ENCODE data around the gene ITGB5. TPM values are rescaled to one million over a fixed set of nuclear protein-coding genes. Genes with fewer than 3 reads are reported as not detected.

The ITGB5 gene
- total RNA-seq (2014; rRNA removed; shearing (Covaris generic)) (not detected in 2 replicates), total RNA-seq (2022) (not detected in 2 replicates), Bru-seq, nascent RNA (percentile 9 among the genes with signal in this experiment), BruChase-seq, experiment 1, labeled RNA remaining after a 6-hour chase (percentile 1 among the genes with signal in this experiment), BruChase-seq, experiment 2, labeled RNA remaining after a 2-hour chase (percentile 9 among the genes with signal in this experiment)
- long read RNA-seq, result 0 reads

GRCh38 chr3:124887177-124887931 is at the start of gene ITGB5:
ITGB5 (minus strand) TSS chr3:124887365; CDS start chr3:124887000, 365 bp downstream.
- no peaks in the 10 kb centered on the region for H3K4me1 ChIP-seq (ENCODE audit: insufficient read depth, low read length, poor library complexity, severe bottlenecking)
- no peak within 1 kb of the TSS for H3K27ac ChIP-seq (ENCODE audit: low read depth, low read length, poor library complexity, severe bottlenecking)
- H3K36me3 ChIP-seq (ENCODE audit: insufficient read depth, low read length), result no peaks in the 10 kb centered on the region
- ChIA-PET POLR2A (no interaction called here), CTCF (ENCODE audit: unreplicated experiment) (no interaction called here)
- no peak within 1 kb of the TSS for H2AFZ ChIP-seq (ENCODE audit: low read length)
- no peak for TF ChIP-seq CTCF (conservative IDR thresholded peaks at IDR 0.05; ENCODE audit: low read length)
- H4K20me1 ChIP-seq (ENCODE audit: insufficient read depth, low read length), result no peaks in the 10 kb centered on the region
- intact Hi-C loops (cut with micrococcal nuclease; ENCODE audit: unreplicated experiment), result no loop called here
- H3K9me3 ChIP-seq (ENCODE audit: low read length), result no peaks in the 10 kb centered on the region
- no peaks in the 10 kb centered on the region for H3K79me2 ChIP-seq (ENCODE audit: insufficient read depth, low read depth, low read length)
- BruUV-seq (replicated peaks), result no TSS peak
- DNase-seq (ENCODE audit: low spot score), result no peak
- no peak within 1 kb of the TSS for H3K4me3 ChIP-seq (ENCODE audit: low read depth, low read length, poor library complexity, severe bottlenecking)
- H3K4me2 ChIP-seq (ENCODE audit: low read length), result no peak within 1 kb of the TSS
- no peaks in the 10 kb centered on the region for H3K9me2 ChIP-seq (ENCODE audit: insufficient read depth, low read length)

GRCh38 chr3:124935794-124936542 is 48.8 kb upstream of the ITGB5 start:
- no peak overlapping the region for H3K4me3 ChIP-seq (ENCODE audit: low read depth, low read length, poor library complexity, severe bottlenecking)
- no peak for DNase-seq (ENCODE audit: low spot score)
- intact Hi-C loops (cut with micrococcal nuclease; ENCODE audit: unreplicated experiment), result no loop called here
- H3K9me3 ChIP-seq (ENCODE audit: low read length), result no peaks in the 10 kb centered on the region
- CTCF ChIA-PET (ENCODE audit: unreplicated experiment), result no interaction called here
- H3K27ac ChIP-seq (ENCODE audit: low read depth, low read length, poor library complexity, severe bottlenecking), result no peak overlapping the region
- TF ChIP-seq CTCF (conservative IDR thresholded peaks at IDR 0.05; ENCODE audit: low read length), result no peak
- H4K20me1 ChIP-seq (ENCODE audit: insufficient read depth, low read length), result no peaks in the 10 kb centered on the region
- no peaks in the 10 kb centered on the region for H3K36me3 ChIP-seq (ENCODE audit: insufficient read depth, low read length)
- no peak overlapping the region for H3K4me2 ChIP-seq (ENCODE audit: low read length)
- H3K79me2 ChIP-seq (ENCODE audit: insufficient read depth, low read depth, low read length), result no peaks in the 10 kb centered on the region
- H2AFZ ChIP-seq (ENCODE audit: low read length), result no peak overlapping the region
- H3K9me2 ChIP-seq (ENCODE audit: insufficient read depth, low read length), result no peaks in the 10 kb centered on the region
- H3K4me1 ChIP-seq (ENCODE audit: insufficient read depth, low read length, poor library complexity, severe bottlenecking), result no peaks in the 10 kb centered on the region
- BruUV-seq (replicated peaks), result no TSS peak
- POLR2A ChIA-PET, result interaction anchor here (0.6 kb wide), 1 partner anchor 716 kb away, joined by 3 read pairs; no protein-coding TSS in a partner anchor

DNA sequence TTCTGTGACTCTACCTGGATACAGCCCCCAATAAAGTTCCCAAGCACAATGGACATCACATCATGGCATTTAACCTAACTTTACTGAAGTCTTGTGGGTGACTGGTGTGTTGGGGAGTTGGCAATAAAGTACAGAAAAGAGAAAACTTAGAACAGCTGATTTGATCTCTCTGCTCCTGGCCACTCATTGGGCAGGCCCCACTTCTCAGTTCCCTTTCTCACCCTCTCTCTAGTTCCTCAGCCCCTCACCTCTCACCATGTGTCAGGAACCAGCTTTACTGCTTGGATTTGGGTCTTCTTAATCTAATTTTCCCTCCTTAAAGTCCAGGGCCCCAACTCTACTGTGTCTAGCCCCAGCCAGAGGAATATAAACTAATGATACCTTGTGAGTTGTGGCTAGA is 48.1 kb upstream of the ITGB5 start:
- CTCF ChIA-PET (ENCODE audit: unreplicated experiment), result no interaction called here
- Histone ChIP-seq H3K9me2 (ENCODE audit: insufficient read depth, low read length) (no peaks in the 10 kb centered on the region), H3K4me2 (ENCODE audit: low read length) (no peak overlapping the region), H3K79me2 (ENCODE audit: insufficient read depth, low read depth, low read length) (no peaks in the 10 kb centered on the region), H3K36me3 (ENCODE audit: insufficient read depth, low read length) (no peaks in the 10 kb centered on the region), H3K4me3 (ENCODE audit: low read depth, low read length, poor library complexity, severe bottlenecking) (no peak overlapping the region), H3K9me3 (ENCODE audit: low read length) (no peaks in the 10 kb centered on the region), H2AFZ (ENCODE audit: low read length) (no peak overlapping the region), H3K27ac (ENCODE audit: low read depth, low read length, poor library complexity, severe bottlenecking) (no peak overlapping the region), H4K20me1 (ENCODE audit: insufficient read depth, low read length) (no peaks in the 10 kb centered on the region), H3K4me1 (ENCODE audit: insufficient read depth, low read length, poor library complexity, severe bottlenecking) (no peaks in the 10 kb centered on the region)
- POLR2A ChIA-PET, result interaction anchor here (0.7 kb wide), 1 partner anchor 155 kb away, joined by 4 read pairs; no protein-coding TSS in a partner anchor
- no peak for TF ChIP-seq CTCF (conservative IDR thresholded peaks at IDR 0.05; ENCODE audit: low read length)
- TF ChIP-seq EZH2phosphoT487 (IDR thresholded peaks at IDR 0.05; ENCODE audit: borderline replicate concordance, low read depth, low read length), result no peak
- DNase-seq (ENCODE audit: low spot score), result no peak
- intact Hi-C loops (cut with micrococcal nuclease; ENCODE audit: unreplicated experiment), result no loop called here
- BruUV-seq (replicated peaks), result no TSS peak
